ENCODE measurements around the gene DTNBP1.

DTNBP1 gene

GRCh38 chr6:15473174-15473573, 189.7 kb downstream of the DTNBP1 start:
- TF ChIP-seq CTCF (IDR thresholded peaks at IDR 0.05; ENCODE audit: borderline replicate concordance, control extremely low read depth, extremely low read depth, insufficient read depth, missing control alignments) = no peak
- in situ Hi-C loops (cut with MboI; ENCODE audit: low sequenced_read_pairs, unreplicated experiment) = no loop called here
- no peak for DNase-seq (ENCODE audit: low spot score)

All from GM13976 (cell line).